PFSK-1 (cell line): ENCODE data around the gene INTS2.

Experiments
- FOXP2 ChIP-seq: optimal IDR thresholded peaks from 2 replicates; pipeline ENCODE3; 2011; ENCODE audit warnings: borderline replicate concordance, control low read depth, inconsistent platforms; ENCODE audit not compliant: insufficient read depth; ENCODE audit errors: extremely low read length, extremely low read depth
- POLR2AphosphoS5 ChIP-seq: IDR thresholded peaks from 2 replicates; pipeline ENCODE4 v1.6.1; 2012; ENCODE audit warnings: low read depth, mild to moderate bottlenecking, control low read depth, low read length, moderate library complexity
- SIN3A ChIP-seq: IDR thresholded peaks from 2 replicates; pipeline ENCODE4 v1.6.1; 2012; ENCODE audit warnings: mild to moderate bottlenecking, low read length, moderate library complexity, borderline replicate concordance; ENCODE audit not compliant: insufficient read depth
- TAF1 ChIP-seq: IDR thresholded peaks from 2 replicates; pipeline ENCODE4 v1.6.1; 2012; ENCODE audit warnings: low read length, control low read depth, borderline replicate concordance; ENCODE audit not compliant: insufficient read depth
- TF ChIP-seq, protein P1 (sequence below), 2 experiments: IDR thresholded peaks; 2 replicates each; pipeline versions ENCODE4 v1.6.1 to v1.8.0; 2011 to 2012; ENCODE audit warnings: low read depth in 2 of 2, low read length in 2 of 2, control low read depth in 1 of 2, inconsistent platforms in 1 of 2, mild to moderate bottlenecking in 1 of 2, moderate library complexity in 1 of 2; ENCODE audit not compliant: insufficient read depth in 1 of 2

DNA sequence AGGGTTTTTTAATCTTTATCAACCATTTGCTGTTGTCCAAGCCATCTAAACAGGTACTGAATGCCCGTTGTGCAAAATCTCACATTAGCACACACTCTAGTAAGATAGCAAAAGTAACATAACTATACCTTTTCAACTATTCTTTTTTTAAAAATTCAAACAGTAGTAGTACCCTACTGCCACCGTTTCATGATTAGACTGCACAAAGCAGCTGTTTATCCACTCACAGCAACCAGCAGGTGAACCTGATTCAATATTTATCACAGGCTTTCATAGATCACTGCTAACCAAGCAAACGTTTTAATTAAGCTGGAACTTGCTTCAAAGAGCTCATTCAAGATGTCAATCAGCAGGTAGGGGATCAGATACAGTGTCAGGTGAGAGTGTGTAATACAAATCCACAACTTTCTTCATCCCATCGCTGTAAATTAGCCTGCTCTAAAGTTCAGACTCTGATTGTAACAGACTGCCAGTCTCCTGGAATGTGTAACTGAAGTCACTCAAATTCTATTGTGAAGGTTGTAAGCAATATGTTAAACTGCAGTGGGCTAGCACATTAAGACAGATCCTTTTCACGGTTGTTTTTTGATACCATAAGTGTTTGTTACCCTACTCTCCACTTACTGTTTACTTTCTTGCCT, 111.8 kb downstream of the INTS2 start:
- TF ChIP-seq, protein P1, sequence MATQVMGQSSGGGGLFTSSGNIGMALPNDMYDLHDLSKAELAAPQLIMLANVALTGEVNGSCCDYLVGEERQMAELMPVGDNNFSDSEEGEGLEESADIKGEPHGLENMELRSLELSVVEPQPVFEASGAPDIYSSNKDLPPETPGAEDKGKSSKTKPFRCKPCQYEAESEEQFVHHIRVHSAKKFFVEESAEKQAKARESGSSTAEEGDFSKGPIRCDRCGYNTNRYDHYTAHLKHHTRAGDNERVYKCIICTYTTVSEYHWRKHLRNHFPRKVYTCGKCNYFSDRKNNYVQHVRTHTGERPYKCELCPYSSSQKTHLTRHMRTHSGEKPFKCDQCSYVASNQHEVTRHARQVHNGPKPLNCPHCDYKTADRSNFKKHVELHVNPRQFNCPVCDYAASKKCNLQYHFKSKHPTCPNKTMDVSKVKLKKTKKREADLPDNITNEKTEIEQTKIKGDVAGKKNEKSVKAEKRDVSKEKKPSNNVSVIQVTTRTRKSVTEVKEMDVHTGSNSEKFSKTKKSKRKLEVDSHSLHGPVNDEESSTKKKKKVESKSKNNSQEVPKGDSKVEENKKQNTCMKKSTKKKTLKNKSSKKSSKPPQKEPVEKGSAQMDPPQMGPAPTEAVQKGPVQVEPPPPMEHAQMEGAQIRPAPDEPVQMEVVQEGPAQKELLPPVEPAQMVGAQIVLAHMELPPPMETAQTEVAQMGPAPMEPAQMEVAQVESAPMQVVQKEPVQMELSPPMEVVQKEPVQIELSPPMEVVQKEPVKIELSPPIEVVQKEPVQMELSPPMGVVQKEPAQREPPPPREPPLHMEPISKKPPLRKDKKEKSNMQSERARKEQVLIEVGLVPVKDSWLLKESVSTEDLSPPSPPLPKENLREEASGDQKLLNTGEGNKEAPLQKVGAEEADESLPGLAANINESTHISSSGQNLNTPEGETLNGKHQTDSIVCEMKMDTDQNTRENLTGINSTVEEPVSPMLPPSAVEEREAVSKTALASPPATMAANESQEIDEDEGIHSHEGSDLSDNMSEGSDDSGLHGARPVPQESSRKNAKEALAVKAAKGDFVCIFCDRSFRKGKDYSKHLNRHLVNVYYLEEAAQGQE (IDR thresholded peaks at IDR 0.05; ENCODE audit: insufficient read depth in 1 of 2, low read depth in 2 of 2, low read length in 2 of 2): no peak
- TF ChIP-seq TAF1: no peak
- no peak for TF ChIP-seq POLR2AphosphoS5
- TF ChIP-seq SIN3A: no peak
- TF ChIP-seq FOXP2: no peak
